Right kidney (tissue), 1 donor: Measurements from ENCODE around the gene ZNF575.
"Not testable (repeated sequence)": the region's sequence is repeated elsewhere in the genome, so short reads cannot be mapped to it uniquely, and the experiment has no call there.

Experiments
- DNase-seq: peaks from one replicate; pipeline ENCODE4 v3.0.0-alpha.2; 2016

Gene ZNF575

DNA sequence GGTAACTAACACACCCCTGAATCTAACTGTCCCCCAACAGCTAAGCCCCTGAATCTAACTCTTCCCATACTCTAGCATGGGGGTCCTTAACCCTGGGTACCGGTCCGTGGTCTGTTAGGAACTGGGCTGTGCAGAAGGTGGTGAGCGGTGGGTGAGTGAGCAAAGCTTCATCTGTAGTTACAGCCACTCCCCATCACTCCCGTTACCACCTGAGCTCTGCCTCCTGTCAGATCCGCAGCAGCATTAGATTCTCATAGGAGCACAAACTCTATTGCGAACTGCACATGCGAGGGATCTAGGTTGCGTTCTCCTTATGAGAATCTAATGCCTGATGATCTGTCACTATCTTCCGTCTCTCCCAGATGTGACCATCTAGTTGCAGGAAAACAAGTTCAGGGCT is 22.3 kb upstream of the ZNF575 start:
- no peak for DNase-seq

DNA sequence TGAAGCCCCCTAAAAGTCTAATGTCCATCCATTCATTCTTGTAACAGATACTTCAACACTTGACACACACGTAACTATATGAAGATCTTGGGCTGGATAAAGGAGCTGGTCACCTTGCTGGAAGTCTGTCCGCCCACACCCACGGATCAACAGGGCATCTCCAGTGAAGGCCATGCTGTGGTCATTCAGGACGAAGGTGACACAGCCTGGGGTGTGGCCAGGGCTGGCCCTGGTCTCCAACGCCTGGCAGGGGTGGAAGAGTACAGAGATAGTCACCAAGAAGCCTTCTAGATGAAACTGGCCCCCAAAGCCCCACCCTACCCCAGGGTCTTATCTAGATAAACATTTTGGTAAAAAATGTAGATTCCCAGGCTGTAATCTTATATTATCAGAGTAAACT is 21.7 kb upstream of the ZNF575 start:
- DNase-seq = no peak

DNA sequence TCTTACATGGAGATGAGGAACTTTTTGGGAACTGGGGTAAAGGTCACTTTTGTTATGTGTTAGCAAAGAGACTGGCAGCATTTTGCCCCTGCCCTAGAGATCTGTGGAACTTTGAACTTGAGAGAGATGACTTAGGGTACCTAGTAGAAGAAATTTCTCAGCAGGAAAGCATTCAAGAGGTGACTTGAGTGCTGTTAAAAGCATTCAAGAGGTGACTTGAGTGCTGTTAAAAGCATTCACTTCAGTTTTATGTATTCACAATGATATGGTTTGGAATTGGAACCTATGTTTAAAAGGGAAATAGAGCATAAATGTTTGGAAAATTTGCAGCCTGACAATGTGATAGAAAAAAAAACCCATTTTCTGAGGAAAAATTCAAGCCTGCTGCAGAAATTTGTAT is 20.6 kb upstream of the ZNF575 start:
- not testable (repeated sequence) for DNase-seq

DNA sequence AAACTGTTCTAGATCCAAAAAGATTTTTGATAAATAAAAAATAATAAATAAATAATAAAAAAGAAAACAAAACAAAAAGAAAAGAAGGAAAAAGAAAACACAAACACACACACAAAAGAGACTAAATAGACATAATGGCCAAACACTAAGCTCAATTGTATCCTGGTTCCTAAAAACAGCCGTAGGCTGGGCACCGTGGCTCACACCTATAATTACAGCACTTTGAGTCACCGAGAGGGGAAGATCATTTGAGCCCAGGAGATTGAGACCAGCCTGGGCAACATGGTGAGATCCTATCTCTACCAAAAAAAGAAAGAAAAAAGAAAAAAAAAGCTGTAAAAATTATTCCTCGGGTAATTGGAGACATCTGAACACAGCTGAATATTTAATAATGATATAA is 14.9 kb upstream of the ZNF575 start:
- no peak for DNase-seq

- peak; percentile 39 for DNase-seq
Measured at GRCh38 chr19:43519436-43520088, 13.4 kb upstream of the ZNF575 start.

- DNase-seq = no peak
Measured at GRCh38 chr19:43522929-43523328, 10.1 kb upstream of the ZNF575 start.

DNA sequence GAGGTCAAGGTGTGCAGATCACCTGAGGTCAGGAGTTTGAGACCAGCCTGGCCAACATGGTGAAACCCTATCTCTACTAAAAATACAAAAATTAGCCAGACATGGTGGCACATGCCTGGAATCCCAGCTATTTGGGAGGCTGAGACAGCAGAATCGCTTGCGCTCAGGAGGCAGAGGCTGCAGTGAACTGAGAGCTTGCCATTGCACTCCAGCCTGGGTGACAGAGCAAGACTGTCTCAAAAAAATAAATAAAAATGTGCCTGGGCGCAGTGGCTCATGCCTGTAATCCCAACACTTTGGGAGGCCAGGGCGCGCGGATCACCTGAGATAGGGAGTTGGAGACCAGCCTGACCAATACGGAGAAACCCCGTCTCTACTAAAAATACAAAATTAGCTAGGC is 9.3 kb upstream of the ZNF575 start:
- DNase-seq = not testable (repeated sequence)

DNA sequence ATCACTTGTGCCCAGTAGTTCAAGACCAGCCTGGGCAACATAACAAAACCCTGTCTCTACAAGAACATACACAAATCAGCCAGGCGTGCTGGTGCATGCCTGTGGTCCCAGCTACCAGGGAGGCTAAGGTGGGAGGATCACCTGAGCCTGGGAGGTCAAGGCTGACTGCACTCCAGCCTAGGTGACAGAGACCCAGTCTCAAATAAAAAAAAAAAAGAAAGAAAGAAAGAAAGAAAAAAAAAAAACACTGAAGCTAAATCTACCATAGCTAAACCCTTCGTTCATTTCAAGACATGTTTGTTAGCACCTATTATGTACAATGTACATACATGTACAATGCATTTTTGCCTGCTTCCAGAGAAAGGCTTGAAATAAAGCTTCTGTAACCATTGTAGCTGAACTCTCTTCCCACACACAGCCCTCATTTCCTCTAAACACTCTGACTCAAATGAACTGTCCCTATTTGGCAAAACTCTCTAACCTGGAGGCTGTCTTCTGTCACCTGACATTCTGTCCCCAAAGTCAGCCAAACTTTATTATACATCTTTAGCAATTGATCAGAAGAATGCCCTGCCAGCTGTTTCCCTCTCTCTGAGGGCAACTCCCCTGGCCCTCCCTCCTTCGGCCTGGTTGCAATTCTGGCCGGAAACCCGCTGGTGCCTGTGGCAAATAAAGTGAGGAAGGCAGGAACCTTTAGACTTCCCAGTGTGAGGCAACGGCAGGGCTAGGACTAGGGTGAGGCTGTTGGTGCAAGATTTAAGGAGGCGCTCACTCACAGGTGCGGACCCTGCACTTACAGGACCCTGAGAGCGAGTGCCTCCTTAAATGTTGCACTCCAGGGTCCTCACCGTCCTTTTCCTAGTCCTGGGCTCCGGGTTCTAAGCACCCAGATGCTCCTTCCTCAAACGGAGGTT is 7.8 kb upstream of the ZNF575 start:
- DNase-seq = peak; percentile 55

GRCh38 chr19:43525836-43526771 is 6.9 kb upstream of the ZNF575 start:
- peak; percentile 66 for DNase-seq

DNA sequence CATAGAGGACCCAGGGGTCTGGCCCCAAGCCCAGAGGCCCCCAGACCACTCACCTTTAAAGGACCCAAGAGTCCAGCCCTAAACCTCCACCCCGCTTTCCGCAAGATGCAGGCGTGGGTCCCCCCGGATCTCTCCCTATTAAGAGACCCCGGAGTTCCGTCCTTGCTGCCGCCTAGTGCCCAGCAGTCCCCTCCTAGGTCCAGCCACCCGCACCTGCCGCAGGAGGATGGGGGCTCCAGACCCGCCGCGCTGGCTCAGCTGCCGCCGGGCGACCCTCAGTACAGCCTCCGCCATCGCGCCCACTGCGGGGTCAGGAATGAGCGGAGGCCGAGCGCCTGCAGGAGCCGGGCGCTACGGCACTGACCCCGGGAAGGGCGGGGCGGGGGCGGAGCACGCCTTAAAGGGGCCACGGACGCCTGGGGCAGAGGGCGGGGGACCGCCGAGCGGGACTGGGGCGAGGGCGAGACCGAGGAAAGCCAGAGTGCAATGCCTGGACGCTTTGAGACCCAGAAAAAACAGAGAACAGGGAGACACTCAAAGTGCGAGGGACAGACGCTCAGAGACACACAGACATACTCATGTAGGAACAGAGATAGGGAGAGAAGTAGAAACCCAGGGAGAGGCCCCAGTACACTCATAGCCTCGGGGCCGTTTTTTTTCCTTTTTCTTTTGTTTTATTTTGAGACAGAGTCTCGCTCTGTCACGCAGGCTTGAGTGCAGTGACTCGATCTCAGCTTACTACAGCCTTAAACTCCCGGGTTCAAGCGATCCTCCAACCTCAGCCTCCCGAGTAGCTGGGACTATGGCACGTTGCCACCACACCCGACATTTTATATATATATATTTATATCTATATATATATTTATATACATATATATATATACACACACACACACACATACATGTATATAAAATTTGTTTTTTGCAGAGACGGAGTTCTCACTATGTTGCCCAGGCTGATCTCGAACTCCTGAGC is 5.8 kb upstream of the ZNF575 start, which contains the start of gene ETHE1:
Gene ETHE1, minus strand, starts transcription at position 318 of the 976 bp plus-strand sequence. Its CDS starts 24 bp downstream, at position 294.
- peak; percentile 84 for DNase-seq

DNA sequence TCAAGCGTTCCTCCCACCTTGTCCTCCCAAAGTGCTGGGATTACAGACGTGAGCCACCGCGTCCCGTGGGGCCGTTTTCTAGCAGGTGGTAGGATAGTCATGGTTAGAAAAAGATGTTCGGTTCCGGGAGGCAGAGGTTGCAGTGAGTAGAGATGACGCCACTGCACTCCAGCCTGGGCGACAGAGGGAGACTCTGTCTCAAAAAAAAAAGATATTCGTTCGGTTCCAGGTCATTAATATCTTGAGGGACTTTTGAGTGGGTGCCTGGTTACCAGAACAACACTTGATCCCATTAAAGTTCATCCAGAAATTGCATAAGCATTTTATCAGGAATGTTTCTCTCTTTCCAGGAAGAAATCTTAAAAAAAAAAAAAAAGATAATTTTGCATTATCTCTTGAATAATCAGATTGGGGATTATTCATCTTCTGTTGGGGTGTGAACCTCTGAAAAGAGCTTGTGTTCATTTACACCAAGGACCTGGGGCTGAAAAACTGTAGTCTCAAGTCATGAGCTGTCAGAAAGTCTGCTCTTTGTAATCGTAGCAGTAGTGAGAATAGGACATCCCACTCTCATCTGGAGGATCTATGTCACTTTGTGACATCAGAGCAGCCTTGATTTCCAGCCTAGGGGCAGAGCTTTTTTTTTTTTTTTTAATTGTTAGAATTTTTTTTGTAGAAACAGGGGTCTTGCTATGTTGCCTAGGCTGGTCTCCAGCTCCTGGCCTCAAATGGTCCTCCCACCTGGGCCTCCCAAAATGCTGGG is 4.9 kb upstream of the ZNF575 start:
- DNase-seq = peak; percentile 31

DNA sequence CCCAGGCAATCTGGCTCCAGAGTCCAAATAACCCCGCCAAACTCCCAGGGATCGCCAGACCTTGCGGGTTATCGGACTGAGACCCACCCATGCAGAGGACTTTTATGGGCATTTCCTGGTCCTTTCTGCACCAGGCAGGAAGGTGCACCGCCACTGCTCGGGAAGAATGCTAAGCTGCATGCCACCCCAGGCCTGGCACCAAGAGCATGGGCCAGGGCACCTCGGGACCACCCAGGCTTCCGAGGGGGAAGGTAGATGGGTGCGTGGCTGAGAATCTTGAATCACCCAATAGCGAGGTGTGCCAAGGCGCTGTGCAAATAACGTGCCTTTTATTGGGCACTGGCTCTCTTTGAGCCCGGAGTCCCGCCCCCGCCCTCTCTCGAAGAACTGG is 422 bp upstream of the ZNF575 start:
- DNase-seq = no peak

DNA sequence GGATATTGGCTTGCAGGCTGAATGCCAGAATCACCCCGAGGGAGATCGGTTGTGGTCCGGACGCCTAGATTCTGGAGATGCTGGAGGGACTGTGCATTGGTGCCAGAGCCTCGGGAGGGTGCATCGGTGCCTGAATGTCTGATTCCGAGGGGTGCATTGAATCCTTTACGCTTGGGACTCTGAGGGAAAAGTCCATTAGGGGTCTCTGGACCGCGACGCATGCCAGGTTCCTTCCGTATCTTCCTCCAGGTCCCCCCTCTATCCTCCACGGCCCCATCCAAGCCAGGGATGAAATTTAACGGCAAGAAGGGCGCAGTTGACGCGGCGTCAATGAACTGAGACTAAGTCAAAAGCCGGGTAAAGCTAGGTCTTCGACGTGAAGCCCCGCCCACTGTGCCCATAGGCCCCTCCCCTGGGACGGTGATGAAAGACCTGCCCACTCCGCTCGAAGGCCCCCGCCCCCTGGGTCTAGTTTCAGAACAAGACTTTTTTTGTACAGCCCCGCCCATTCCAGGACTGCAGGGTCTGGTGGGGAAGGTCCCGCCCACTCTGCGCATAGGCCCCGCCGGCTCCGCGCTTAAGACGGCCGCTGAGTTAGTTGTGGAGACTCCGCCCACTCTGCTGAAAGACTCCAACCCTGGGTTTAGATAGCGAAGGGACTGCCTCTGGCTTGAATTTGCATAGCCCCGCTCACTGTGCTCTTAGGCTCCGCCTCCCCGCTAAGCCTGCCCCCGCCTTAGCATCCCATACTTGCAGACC is 737 bp downstream of the ZNF575 start:
- peak; percentile 88 for DNase-seq

DNA sequence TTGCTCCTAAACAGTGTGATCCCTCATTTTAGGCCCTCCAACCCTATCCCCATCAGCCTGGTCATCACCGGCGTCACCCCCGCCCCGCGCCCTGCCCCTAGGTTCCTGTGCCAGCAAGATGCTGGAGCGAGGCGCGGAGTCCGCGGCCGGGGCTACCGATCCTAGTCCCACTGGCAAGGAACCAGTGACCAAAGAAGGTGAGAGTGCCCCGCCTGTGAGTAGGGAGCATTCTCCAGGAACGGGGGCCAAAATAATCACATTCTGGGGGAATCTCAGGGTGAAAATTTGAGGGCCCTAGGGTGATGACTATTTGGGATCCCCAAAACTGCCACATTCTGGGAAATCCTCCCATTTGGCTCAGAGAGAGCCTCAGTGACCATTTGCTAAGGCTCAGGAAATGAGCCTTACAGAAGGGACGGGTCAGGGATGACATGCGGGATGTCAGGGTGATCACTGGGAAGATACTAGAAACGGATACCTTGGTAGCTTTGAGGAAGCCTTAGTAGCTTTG is 1.4 kb downstream of the ZNF575 start:
- no peak for DNase-seq

DNA sequence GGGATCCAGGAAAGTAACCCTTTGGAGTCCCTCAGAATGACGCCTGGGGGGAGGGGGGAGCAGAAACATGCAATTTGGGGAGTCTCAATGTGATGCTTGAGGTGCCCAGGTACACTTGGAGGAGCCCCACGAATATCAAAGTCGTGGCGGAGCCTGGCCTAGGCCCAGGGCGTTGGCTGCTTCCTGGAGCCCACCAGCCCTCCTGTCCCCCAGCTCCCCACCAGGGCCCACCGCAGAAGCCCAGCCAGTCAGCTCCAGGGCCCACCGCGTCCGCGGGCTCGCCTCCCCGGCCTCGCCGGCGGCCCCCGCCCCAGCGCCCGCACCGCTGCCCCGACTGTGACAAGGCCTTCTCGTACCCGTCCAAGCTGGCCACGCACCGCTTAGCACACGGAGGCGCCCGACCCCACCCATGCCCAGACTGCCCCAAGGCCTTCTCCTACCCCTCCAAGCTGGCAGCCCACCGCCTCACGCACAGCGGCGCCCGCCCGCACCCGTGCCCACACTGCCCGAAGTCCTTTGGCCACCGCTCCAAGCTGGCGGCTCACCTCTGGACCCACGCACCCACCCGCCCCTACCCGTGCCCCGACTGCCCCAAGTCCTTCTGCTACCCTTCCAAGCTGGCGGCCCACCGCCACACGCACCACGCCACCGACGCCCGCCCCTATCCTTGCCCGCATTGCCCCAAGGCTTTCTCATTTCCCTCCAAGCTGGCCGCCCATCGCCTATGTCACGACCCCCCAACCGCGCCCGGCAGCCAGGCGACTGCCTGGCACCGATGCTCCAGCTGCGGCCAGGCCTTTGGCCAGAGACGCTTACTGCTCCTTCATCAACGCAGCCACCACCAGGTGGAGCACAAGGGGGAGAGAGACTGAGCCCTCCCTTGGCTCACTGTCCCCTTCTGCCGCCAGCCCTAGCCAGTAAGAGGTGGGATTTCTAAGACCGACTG is 2.1 kb downstream of the ZNF575 start:
- DNase-seq = peak; percentile 63

DNA sequence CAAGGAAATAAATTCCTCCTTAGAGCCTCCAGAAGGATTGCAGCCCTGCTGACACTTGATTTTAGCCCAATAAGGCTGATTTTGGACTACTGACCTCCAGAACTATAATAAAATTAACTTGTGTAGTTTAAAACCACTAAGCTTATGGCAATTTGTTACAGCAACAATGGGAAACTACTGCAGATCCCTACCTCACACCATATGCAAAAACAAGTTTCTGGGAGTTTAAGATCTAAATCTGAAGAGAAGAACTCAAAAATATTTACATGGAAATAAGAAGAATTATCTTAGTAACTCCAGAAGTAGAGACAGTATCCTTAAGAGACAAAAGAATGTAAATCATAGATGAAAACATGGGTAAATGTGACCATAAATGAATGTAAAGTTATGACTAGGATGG is 5.9 kb downstream of the ZNF575 start:
- DNase-seq = no peak

- no peak for DNase-seq
Measured at GRCh38 chr19:43540381-43540780, 7.4 kb downstream of the ZNF575 start.
